Skin epidermis (tissue), 12 donors: ENCODE measurements around the gene TRIM59.

Experiments used
- H3K27ac ChIP-seq, 21 experiments: fragments of 200-600 bp; sonication (generic) in 11 of 21; one replicate each; pipeline ENCODE4 v1.5.0; 2020; ENCODE audit warnings: mild to moderate bottlenecking in 3 of 21, inconsistent platforms in 2 of 21, moderate library complexity in 2 of 21
- H3K4me3 ChIP-seq, 7 experiments: fragments of 200-600 bp; sonication (generic) in 2 of 7; one replicate each; pipeline ENCODE4 v1.5.0; 2020; ENCODE audit warnings: inconsistent platforms in 2 of 7, mild to moderate bottlenecking in 2 of 7, moderate library complexity in 1 of 7

Gene TRIM59

GRCh38 chr3:160449636-160450598, at the start of gene TRIM59:
Gene TRIM59, minus strand, starts transcription at chr3:160449786. Its CDS starts 10,603 bp downstream, at chr3:160439183.
- Histone ChIP-seq H3K4me3 (peak within 1 kb of the TSS; percentile 44 to 82 (median 61)), H3K27ac (peak within 1 kb of the TSS; percentile 27 to 90 (median 78))

- Histone ChIP-seq H3K4me3 (no peak overlapping the region), H3K27ac (no peak overlapping the region)
These were observed 48.6 kb upstream of the TRIM59 start for GRCh38 chr3:160498202-160498601.

GRCh38 chr3:160490166-160490565, 40.6 kb upstream of the TRIM59 start:
- Histone ChIP-seq H3K27ac (no peak overlapping the region), H3K4me3 (no peak overlapping the region)

- no peak overlapping the region for H3K27ac ChIP-seq
- H3K4me3 ChIP-seq: no peak overlapping the region
These were observed 36.9 kb upstream of the TRIM59 start for GRCh38 chr3:160486459-160486869.

GRCh38 chr3:160482796-160483195, 33.2 kb upstream of the TRIM59 start:
- Histone ChIP-seq H3K27ac (no peak overlapping the region), H3K4me3 (no peak overlapping the region)

- Histone ChIP-seq H3K4me3 (no peak overlapping the region), H3K27ac (no peak overlapping the region)
These were observed 32.3 kb upstream of the TRIM59 start for GRCh38 chr3:160481856-160482255.

- Histone ChIP-seq H3K4me3 (no peak overlapping the region), H3K27ac (no peak overlapping the region)
These were observed 31.3 kb upstream of the TRIM59 start for GRCh38 chr3:160480931-160481330.

GRCh38 chr3:160479376-160479775, 29.8 kb upstream of the TRIM59 start:
- Histone ChIP-seq H3K4me3 (no peak overlapping the region), H3K27ac (peak overlapping the region in 1 of 21 experiments; percentile 29)

- Histone ChIP-seq H3K4me3 (no peak overlapping the region), H3K27ac (peak overlapping the region in 1 of 21 experiments; percentile 29)
These were observed 28.8 kb upstream of the TRIM59 start for GRCh38 chr3:160478338-160478737.

- Histone ChIP-seq H3K27ac (peak overlapping the region in 6 of 21 experiments; percentile 3 to 69 (median 45)), H3K4me3 (no peak overlapping the region)
These were observed 28.2 kb upstream of the TRIM59 start for GRCh38 chr3:160477750-160478149.

GRCh38 chr3:160475884-160476283, 26.3 kb upstream of the TRIM59 start:
- Histone ChIP-seq H3K4me3 (no peak overlapping the region), H3K27ac (peak overlapping the region in 2 of 21 experiments; percentile 4 to 61)

GRCh38 chr3:160475153-160475552, 25.6 kb upstream of the TRIM59 start:
- H3K4me3 ChIP-seq: no peak overlapping the region
- H3K27ac ChIP-seq: peak overlapping the region in 3 of 21 experiments; percentile 4 to 72 (median 61)

GRCh38 chr3:160474416-160474838, 24.8 kb upstream of the TRIM59 start:
- H3K27ac ChIP-seq: peak overlapping the region in 5 of 21 experiments; percentile 0 to 72 (median 7)

GRCh38 chr3:160473978-160474377, 24.4 kb upstream of the TRIM59 start:
- H3K4me3 ChIP-seq: no peak overlapping the region
- H3K27ac ChIP-seq: peak overlapping the region in 4 of 21 experiments; percentile 0 to 72 (median 46)

More at GRCh38 chr3:160474416-160474838, 24.8 kb upstream of the TRIM59 start:
- no peak overlapping the region for H3K4me3 ChIP-seq

GRCh38 chr3:160473221-160473620, 23.6 kb upstream of the TRIM59 start:
- Histone ChIP-seq H3K27ac (peak overlapping the region in 3 of 21 experiments; percentile 31 to 72 (median 61)), H3K4me3 (no peak overlapping the region)

GRCh38 chr3:160472344-160472743, 22.8 kb upstream of the TRIM59 start:
- H3K27ac ChIP-seq: peak overlapping the region in 2 of 21 experiments; percentile 34 to 72
- no peak overlapping the region for H3K4me3 ChIP-seq

GRCh38 chr3:160471892-160472291, 22.3 kb upstream of the TRIM59 start:
- Histone ChIP-seq H3K4me3 (no peak overlapping the region), H3K27ac (no peak overlapping the region)

GRCh38 chr3:160470181-160470580, 20.6 kb upstream of the TRIM59 start:
- Histone ChIP-seq H3K27ac (no peak overlapping the region), H3K4me3 (no peak overlapping the region)

GRCh38 chr3:160464971-160465370, 15.4 kb upstream of the TRIM59 start:
- Histone ChIP-seq H3K4me3 (no peak overlapping the region), H3K27ac (no peak overlapping the region)

GRCh38 chr3:160464321-160464720, 14.7 kb upstream of the TRIM59 start:
- no peak overlapping the region for H3K4me3 ChIP-seq
- no peak overlapping the region for H3K27ac ChIP-seq

GRCh38 chr3:160460033-160460432, 10.4 kb upstream of the TRIM59 start:
- Histone ChIP-seq H3K27ac (no peak overlapping the region), H3K4me3 (no peak overlapping the region)
